OCI-LY7 (cell line): Measurements from ENCODE around the gene DNASE2B. TPM values are rescaled to one million over a fixed set of nuclear protein-coding genes. Genes with fewer than 3 reads are reported as not detected.

Experiments used
- BruUV-seq: library from RNA; stranded (reverse); fragments of 400-500 nt; replicated peaks from 2 replicates; lab custom pipeline; 2021; lab: Mats Ljungman, UMichigan
- CTCF ChIA-PET: fragments of 300-600 bp; sonication (Branson Sonifier 250); formaldehyde crosslinking; loops from one replicate; lab custom pipeline; 2022; ENCODE audit warnings: antibody characterized with exemption; ENCODE audit not compliant: unreplicated experiment; lab: Charles Lee
- POLR2A ChIA-PET: fragments of 300-600 bp; sonication (Branson Sonifier 250); formaldehyde crosslinking; loops from one replicate; lab custom pipeline; 2022; ENCODE audit warnings: antibody characterized with exemption; lab: Charles Lee
- DNase-seq: peaks from one replicate; pipeline ENCODE4 v3.0.0-alpha.2; 2015; ENCODE audit warnings: low spot score
- H2AFZ ChIP-seq: fragments of 200-600 bp; sonication (generic), shearing (Covaris generic); 2 replicates; pipeline ENCODE4 v1.6.1; 2014; ENCODE audit warnings: mild to moderate bottlenecking, antibody characterized with exemption, low read length, moderate library complexity
- H3K27ac ChIP-seq: fragments of 200-600 bp; sonication (generic); 2 replicates; pipeline ENCODE4 v1.5.1; 2014; ENCODE audit warnings: mixed run types, low read depth, mild to moderate bottlenecking, moderate library complexity, low read length, inconsistent platforms; ENCODE audit not compliant: poor library complexity, severe bottlenecking
- H3K36me3 ChIP-seq: fragments of 200-600 bp; sonication (generic); 2 replicates; pipeline ENCODE4 v1.6.1; 2014; ENCODE audit warnings: mild to moderate bottlenecking, antibody characterized with exemption, low read length, moderate library complexity, mixed read lengths; ENCODE audit not compliant: insufficient read depth
- H3K4me1 ChIP-seq: fragments of 200-600 bp; sonication (generic); 2 replicates; pipeline ENCODE4 v1.5.1; 2014; ENCODE audit warnings: mild to moderate bottlenecking, low read length; ENCODE audit not compliant: insufficient read depth, poor library complexity, severe bottlenecking
- H3K4me2 ChIP-seq: fragments of 200-600 bp; sonication (generic); 2 replicates; pipeline ENCODE4 v1.6.1; 2014; ENCODE audit warnings: mild to moderate bottlenecking, low read length
- H3K4me3 ChIP-seq: fragments of 200-600 bp; sonication (generic); 2 replicates; pipeline ENCODE4 v1.5.1; 2014; ENCODE audit warnings: mild to moderate bottlenecking, low read depth, low read length; ENCODE audit not compliant: poor library complexity, severe bottlenecking
- H3K79me2 ChIP-seq: fragments of 200-600 bp; sonication (generic); 2 replicates; pipeline ENCODE4 v1.6.1; 2016; ENCODE audit warnings: low read depth, mild to moderate bottlenecking, low read length, moderate library complexity, mixed read lengths; ENCODE audit not compliant: insufficient read depth
- H3K9me2 ChIP-seq: fragments of 200-600 bp; sonication (generic); 2 replicates; pipeline ENCODE4 v1.6.1; 2016; ENCODE audit warnings: mild to moderate bottlenecking, low read length, mixed read lengths; ENCODE audit not compliant: insufficient read depth
- H3K9me3 ChIP-seq: fragments of 200-600 bp; sonication (generic); 2 replicates; pipeline ENCODE4 v1.6.1; 2014; ENCODE audit warnings: mild to moderate bottlenecking, mixed run types, low read length, mixed read lengths
- H4K20me1 ChIP-seq: fragments of 200-600 bp; sonication (generic); 2 replicates; pipeline ENCODE4 v1.6.1; 2014; ENCODE audit warnings: mild to moderate bottlenecking, antibody characterized with exemption, low read length, moderate library complexity, mixed read lengths; ENCODE audit not compliant: insufficient read depth
- CTCF ChIP-seq: fragments of 200-600 bp; sonication (generic); conservative IDR thresholded peaks from 2 replicates; pipeline ENCODE4 v1.5.1; 2014; ENCODE audit warnings: mild to moderate bottlenecking, antibody characterized with exemption, low read length, moderate library complexity, mixed read lengths
- EZH2phosphoT487 ChIP-seq: fragments of 200-600 bp; sonication (generic); IDR thresholded peaks from 2 replicates; pipeline ENCODE4 v1.6.1; 2018; ENCODE audit warnings: low read depth, borderline replicate concordance, mild to moderate bottlenecking, mixed run types, antibody characterized with exemption, low read length, moderate library complexity, mixed read lengths
- intact Hi-C: fragments of 100-400 bp; cut with micrococcal nuclease; formaldehyde crosslinking; loops from one replicate; pipeline ENCODE4 v1.10.0; 2022; ENCODE audit not compliant: unreplicated experiment
- total RNA-seq, 2 experiments: library from RNA; depleted of rRNA in 1 of 2; stranded (reverse); fragments of >200 nt in 1 of 2; shearing (Covaris generic) in 1 of 2; gene quantifications; 2 replicates each; pipeline ENCODE4 v1.2.3, GENCODE V29; 2014 to 2022

DNASE2B gene
- total RNA-seq, 2 experiments from 2014 or later, result 0.22 TPM; not detected in 1

- Histone ChIP-seq H3K36me3 (no peaks in the 10 kb centered on the region), H3K4me2 (no peak overlapping the region), H3K4me1 (no peaks in the 10 kb centered on the region), H3K9me3 (no peaks in the 10 kb centered on the region), H3K9me2 (no peaks in the 10 kb centered on the region), H2AFZ (no peak overlapping the region), H3K27ac (no peak overlapping the region), H3K79me2 (no peaks in the 10 kb centered on the region), H3K4me3 (no peak overlapping the region), H4K20me1 (no peaks in the 10 kb centered on the region)
- ChIA-PET POLR2A (interaction anchor here (0.6 kb wide), 1 partner anchor 75 kb away, joined by 3 read pairs; no protein-coding TSS in a partner anchor), CTCF (no interaction called here)
- intact Hi-C loops, result no loop called here
- no peak for TF ChIP-seq CTCF
- no peak for TF ChIP-seq EZH2phosphoT487
- no TSS peak for BruUV-seq
- DNase-seq, result no peak
Measured at GRCh38 chr1:84377480-84378095, 20.7 kb upstream of the DNASE2B start.

GRCh38 chr1:84379138-84379916 lies 19.0 kb upstream of the DNASE2B start:
- intact Hi-C loops, result no loop called here
- no peak for TF ChIP-seq CTCF
- TF ChIP-seq EZH2phosphoT487, result no peak
- Histone ChIP-seq H3K4me1 (no peaks in the 10 kb centered on the region), H3K4me3 (no peak overlapping the region), H3K79me2 (no peaks in the 10 kb centered on the region), H3K27ac (no peak overlapping the region), H3K36me3 (no peaks in the 10 kb centered on the region), H2AFZ (no peak overlapping the region), H4K20me1 (no peaks in the 10 kb centered on the region), H3K4me2 (no peak overlapping the region), H3K9me3 (no peaks in the 10 kb centered on the region), H3K9me2 (no peaks in the 10 kb centered on the region)
- ChIA-PET CTCF (no interaction called here), POLR2A (interaction anchor here (0.5 kb wide), 1 partner anchor 78 kb away, joined by 3 read pairs; no protein-coding TSS in a partner anchor)
- BruUV-seq, result no TSS peak
- DNase-seq, result no peak

GRCh38 chr1:84379917-84380180 lies 18.4 kb upstream of the DNASE2B start:
- H3K4me2 ChIP-seq, result no peak overlapping the region
- no peak overlapping the region for H2AFZ ChIP-seq

More at GRCh38 chr1:84379917-84380180, 18.4 kb upstream of the DNASE2B start:
- TF ChIP-seq EZH2phosphoT487 (no peak), CTCF (no peak)
- POLR2A ChIA-PET, result interaction anchor here (0.5 kb wide), 2 partner anchors 78 to 334 kb away, joined by 3 to 5 read pairs; no protein-coding TSS in a partner anchor
- Histone ChIP-seq H3K4me3 (no peak overlapping the region), H3K9me3 (no peaks in the 10 kb centered on the region), H4K20me1 (no peaks in the 10 kb centered on the region), H3K4me1 (no peaks in the 10 kb centered on the region), H3K79me2 (no peaks in the 10 kb centered on the region), H3K9me2 (no peaks in the 10 kb centered on the region), H3K36me3 (no peaks in the 10 kb centered on the region), H3K27ac (no peak overlapping the region)
- CTCF ChIA-PET, result no interaction called here
- intact Hi-C loops, result no loop called here
- no TSS peak for BruUV-seq
- no peak for DNase-seq
